HG03469 (cell line): Measurements from ENCODE around the gene PLPPR1.

Experiments
- ATAC-seq: cut with Tn5 transposase; IDR thresholded peaks from one replicate; pipeline ENCODE4 v1.9.1; 2021; ENCODE audit warnings: mild to moderate bottlenecking, moderate library complexity, moderate number of reproducible peaks; ENCODE audit not compliant: unreplicated experiment

Gene PLPPR1

GRCh38 chr9:101200852-101201251 lies 172.3 kb downstream of the PLPPR1 start:
- ATAC-seq, result no peak

- ATAC-seq, result no peak
Observed at GRCh38 chr9:101201630-101202029, 173.1 kb downstream of the PLPPR1 start.

GRCh38 chr9:101209670-101210069 lies 181.1 kb downstream of the PLPPR1 start:
- ATAC-seq, result no peak

- ATAC-seq, result no peak
Observed at GRCh38 chr9:101212661-101213060, 184.1 kb downstream of the PLPPR1 start.

GRCh38 chr9:101219030-101219429 lies 190.5 kb downstream of the PLPPR1 start:
- no peak for ATAC-seq

GRCh38 chr9:101220341-101220740 lies 191.8 kb downstream of the PLPPR1 start:
- no peak for ATAC-seq

GRCh38 chr9:101225271-101225670 lies 196.7 kb downstream of the PLPPR1 start:
- ATAC-seq, result no peak

- ATAC-seq, result no peak
Observed at GRCh38 chr9:101226161-101226560, 197.6 kb downstream of the PLPPR1 start.

- no peak for ATAC-seq
Observed at GRCh38 chr9:101226803-101227202, 198.3 kb downstream of the PLPPR1 start.

- ATAC-seq, result no peak
Observed at GRCh38 chr9:101229606-101230005, 201.1 kb downstream of the PLPPR1 start.

GRCh38 chr9:101232405-101232977 lies 204.0 kb downstream of the PLPPR1 start:
- no peak for ATAC-seq

- peak; percentile 57 for ATAC-seq
Observed at GRCh38 chr9:101235105-101235866, 206.8 kb downstream of the PLPPR1 start.

- no peak for ATAC-seq
Observed at GRCh38 chr9:101242651-101243050, 214.1 kb downstream of the PLPPR1 start.

GRCh38 chr9:101246691-101247090 lies 218.2 kb downstream of the PLPPR1 start:
- no peak for ATAC-seq

GRCh38 chr9:101247297-101247696 lies 218.8 kb downstream of the PLPPR1 start:
- ATAC-seq, result no peak

- ATAC-seq, result no peak
Observed at GRCh38 chr9:101254733-101255433, 226.4 kb downstream of the PLPPR1 start.

GRCh38 chr9:101264727-101265126 lies 236.2 kb downstream of the PLPPR1 start:
- no peak for ATAC-seq

GRCh38 chr9:101265261-101265660 lies 236.7 kb downstream of the PLPPR1 start:
- ATAC-seq, result no peak

- ATAC-seq, result no peak
Observed at GRCh38 chr9:101268426-101268825, 239.9 kb downstream of the PLPPR1 start.

GRCh38 chr9:101269591-101270283 lies 241.2 kb downstream of the PLPPR1 start:
- no peak for ATAC-seq

- ATAC-seq, result no peak
Observed at GRCh38 chr9:101270302-101270701, 241.8 kb downstream of the PLPPR1 start.
